Mesothelial cell of epicardium (in vitro differentiated cells): ENCODE measurements around the gene PDCL2. TPM values are rescaled to one million over a fixed set of nuclear protein-coding genes. Genes with fewer than 3 reads are reported as not detected.

Source experiments
- DNase-seq, 2 experiments: peaks; one replicate each; pipeline ENCODE4 v3.0.0; 2021; ENCODE audit warnings: low spot score in 2 of 2; ENCODE audit not compliant: unreplicated experiment in 2 of 2
- H3K27ac Mint-ChIP-seq: 2 replicates; pipeline ENCODE4 v1.8.0; 2021; ENCODE audit warnings: mixed read lengths
- H3K27me3 Mint-ChIP-seq: 2 replicates; pipeline ENCODE4 v1.8.0; 2021; ENCODE audit warnings: low read depth, mixed read lengths
- H3K36me3 Mint-ChIP-seq: 2 replicates; pipeline ENCODE4 v1.8.0; 2021; ENCODE audit warnings: mixed read lengths
- H3K4me1 Mint-ChIP-seq: 2 replicates; pipeline ENCODE4 v1.8.0; 2021; ENCODE audit warnings: mixed read lengths
- H3K4me3 Mint-ChIP-seq: 2 replicates; pipeline ENCODE4 v1.8.0; 2021; ENCODE audit warnings: mild to moderate bottlenecking, moderate library complexity, mixed read lengths
- H3K9me3 Mint-ChIP-seq: 2 replicates; pipeline ENCODE4 v1.8.0; 2021; ENCODE audit warnings: mixed read lengths
- CTCF ChIP-seq: fragments of 200-600 bp; sonication (generic); IDR thresholded peaks from one replicate; pipeline ENCODE4 v1.5.0; 2021; ENCODE audit warnings: antibody characterized with exemption; ENCODE audit not compliant: unreplicated experiment
- total RNA-seq: library from RNA; stranded (reverse); gene quantifications from 3 replicates; pipeline ENCODE4 v1.2.1, GENCODE V29; 2021

The PDCL2 gene
- total RNA-seq, result not detected in 3 replicates

GRCh38 chr4:55592014-55592413, at the start of gene PDCL2:
TSS of gene PDCL2 (minus strand) at chr4:55592245. CDS start at chr4:55592109, 136 bp downstream.
- H3K9me3 Mint-ChIP-seq, result peaks cover 8% of the 10 kb centered on the region
- no peak for TF ChIP-seq CTCF
- H3K4me1 Mint-ChIP-seq, result no peaks in the 10 kb centered on the region
- H3K27me3 Mint-ChIP-seq, result no peaks in the 10 kb centered on the region
- DNase-seq, result no peak
- H3K4me3 Mint-ChIP-seq, result no peak within 1 kb of the TSS
- no peak within 1 kb of the TSS for H3K27ac Mint-ChIP-seq
- no peaks in the 10 kb centered on the region for H3K36me3 Mint-ChIP-seq

DNA sequence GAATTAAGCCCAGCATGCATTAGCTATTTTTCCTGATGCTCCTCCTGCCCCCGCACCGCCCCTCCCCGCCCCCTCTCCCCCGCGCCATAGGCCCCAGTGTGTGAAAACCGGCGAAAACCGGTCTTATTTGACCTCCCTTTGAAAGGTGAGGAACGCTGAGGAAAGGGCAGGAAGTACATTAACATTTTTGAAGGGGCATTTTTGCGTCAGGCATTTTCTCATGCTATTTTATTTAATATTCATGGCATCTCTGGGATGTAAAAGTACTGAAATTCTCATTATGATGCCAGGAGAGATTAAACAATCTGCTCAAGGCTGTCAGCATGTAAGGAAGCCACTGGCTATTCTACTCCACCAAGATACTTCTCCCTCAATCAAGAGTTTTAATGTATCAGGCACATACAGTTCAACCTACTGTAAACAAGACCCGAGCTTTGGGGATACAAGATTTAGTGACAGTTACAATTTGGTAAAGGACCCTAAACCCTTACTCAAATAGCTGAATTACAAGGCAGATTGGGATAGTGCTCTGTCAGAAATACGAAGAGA, 45.3 kb upstream of the PDCL2 start:
- Mint-ChIP-seq H3K9me3 (no peaks in the 10 kb centered on the region), H3K4me3 (no peak overlapping the region), H3K27me3 (peaks cover 40% of the 10 kb centered on the region), H3K27ac (no peak overlapping the region), H3K4me1 (peaks cover 24% of the 10 kb centered on the region), H3K36me3 (no peaks in the 10 kb centered on the region)
- DNase-seq, result no peak
- no peak for TF ChIP-seq CTCF

GRCh38 chr4:55636656-55636999, 44.6 kb upstream of the PDCL2 start:
- no peak overlapping the region for H3K27ac Mint-ChIP-seq
- H3K27me3 Mint-ChIP-seq, result peaks cover 43% of the 10 kb centered on the region
- H3K9me3 Mint-ChIP-seq, result peaks cover 1% of the 10 kb centered on the region
- DNase-seq, result no peak
- no peak for TF ChIP-seq CTCF
- peaks cover 24% of the 10 kb centered on the region for H3K4me1 Mint-ChIP-seq
- H3K4me3 Mint-ChIP-seq, result peak overlapping the region; percentile 78
- H3K36me3 Mint-ChIP-seq, result no peaks in the 10 kb centered on the region

DNA sequence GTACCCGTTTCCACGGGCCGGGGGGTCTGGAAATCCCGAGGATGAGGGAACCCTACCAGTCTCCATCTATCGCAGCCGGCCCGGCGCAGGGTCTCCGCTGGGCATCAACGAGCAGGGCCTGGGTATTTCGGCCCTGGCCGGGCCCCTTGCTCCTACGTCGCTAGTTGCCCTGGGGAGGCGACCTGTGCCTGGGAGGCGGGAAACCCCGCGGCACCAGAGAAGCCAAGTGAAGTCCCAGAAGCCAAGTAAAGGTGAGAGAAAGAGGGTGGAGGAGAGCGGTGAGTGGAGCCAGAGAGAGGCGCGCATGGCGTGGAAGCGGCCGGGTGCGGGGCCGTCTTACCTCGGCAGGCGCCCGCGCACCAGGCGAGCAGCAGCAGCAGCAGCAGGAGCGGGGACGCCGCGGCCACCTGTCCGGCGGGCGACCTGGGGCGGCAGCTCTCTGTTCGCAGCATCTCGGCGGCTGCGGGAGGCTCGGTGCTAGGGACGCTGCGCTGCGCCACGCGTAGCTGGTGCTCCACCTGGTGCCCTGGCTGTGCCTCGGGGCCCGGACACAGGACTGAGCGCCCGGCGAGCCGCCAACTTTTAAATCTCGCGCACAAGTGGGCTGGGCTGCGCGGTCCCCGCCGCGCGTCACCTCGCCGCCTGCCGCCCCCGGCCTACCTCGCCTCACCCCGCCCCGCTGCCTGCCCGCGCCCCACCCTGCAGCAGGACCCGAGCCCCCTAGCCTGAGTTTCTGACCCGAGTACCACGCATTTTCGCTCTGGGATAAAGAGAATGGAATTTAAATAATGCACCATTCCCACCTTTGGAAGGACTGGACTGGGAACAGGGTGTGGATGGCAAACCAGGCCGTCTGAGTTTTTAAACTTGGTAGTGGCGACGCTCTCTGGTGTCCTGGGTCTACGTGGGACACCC, 44.0 kb upstream of the PDCL2 start, which contains the start of gene NMU:
Gene NMU, minus strand, starts transcription at position 558 of the 915 bp plus-strand sequence. Its CDS starts 106 bp downstream, at position 452.
- peak; percentile 27 to 61 for DNase-seq
- Mint-ChIP-seq H3K27me3 (peaks cover 49% of the 10 kb centered on the region), H3K27ac (no peak within 1 kb of the TSS), H3K4me3 (peak within 1 kb of the TSS; percentile 78), H3K36me3 (peaks cover 2% of the 10 kb centered on the region), H3K9me3 (peaks cover 8% of the 10 kb centered on the region), H3K4me1 (peaks cover 24% of the 10 kb centered on the region)
- TF ChIP-seq CTCF, result no peak

GRCh38 chr4:55635282-55635681, 43.2 kb upstream of the PDCL2 start:
- peak overlapping the region; percentile 73 for H3K4me3 Mint-ChIP-seq
- H3K36me3 Mint-ChIP-seq, result peaks cover 2% of the 10 kb centered on the region
- H3K27me3 Mint-ChIP-seq, result peaks cover 53% of the 10 kb centered on the region
- peaks cover 24% of the 10 kb centered on the region for H3K4me1 Mint-ChIP-seq
- TF ChIP-seq CTCF, result no peak
- no peak overlapping the region for H3K27ac Mint-ChIP-seq
- no peak for DNase-seq
- peaks cover 13% of the 10 kb centered on the region for H3K9me3 Mint-ChIP-seq
